RWPE1 (cell line): Measurements from ENCODE around the gene PDE1A.

Experiments
- CTCF ChIA-PET: fragments of 350-600 bp; sonication (Branson Sonifier 250); formaldehyde crosslinking; extraction: SDS; loops from one replicate; lab custom pipeline; 2021; lab: Yijun Ruan, JAX
- POLR2A ChIA-PET: fragments of 400-600 bp; formaldehyde crosslinking; extraction: SDS; loops from one replicate; lab custom pipeline; 2020; ENCODE audit warnings: antibody characterized with exemption; ENCODE audit not compliant: low non-redundant PET; lab: Yijun Ruan, JAX
- DNase-seq: peaks from one replicate; pipeline ENCODE4 v3.0.0; 2012; ENCODE audit warnings: low spot score
- H3K27ac ChIP-seq: fragments of 450-650 bp; 2 replicates; pipeline ENCODE4 v1.5.1; 2017
- TF ChIP-seq, protein P1 (sequence below): fragments of 450-650 bp; conservative IDR thresholded peaks from 2 replicates; pipeline ENCODE4 v1.5.1; 2017; ENCODE audit warnings: low read depth, mild to moderate bottlenecking

The PDE1A gene

DNA sequence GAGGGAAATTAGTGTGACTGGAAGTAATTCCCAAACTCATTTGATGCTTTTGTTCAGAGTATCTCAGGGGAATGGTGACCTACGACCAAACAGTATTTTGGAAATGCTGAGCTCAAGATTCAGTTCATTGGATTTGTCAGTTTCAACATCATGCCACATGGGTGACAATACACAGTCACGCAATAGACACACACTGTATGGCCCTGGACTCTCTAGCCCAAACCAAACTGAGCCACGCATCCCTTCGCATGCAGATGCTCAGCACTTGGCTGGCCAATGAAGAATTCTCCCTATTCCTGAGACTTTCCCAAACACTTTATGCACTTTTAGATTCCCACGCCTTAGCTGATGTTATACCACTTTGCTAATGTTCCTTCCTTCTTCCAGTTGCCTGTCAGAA, 10.0 kb downstream of the PDE1A start:
- no peak overlapping the region for H3K27ac ChIP-seq
- ChIA-PET CTCF (interaction anchor here (0.6 kb wide), 1 partner anchor 676 kb away, joined by 5 read pairs; no protein-coding TSS in a partner anchor), POLR2A (no interaction called here)
- TF ChIP-seq, protein P1, sequence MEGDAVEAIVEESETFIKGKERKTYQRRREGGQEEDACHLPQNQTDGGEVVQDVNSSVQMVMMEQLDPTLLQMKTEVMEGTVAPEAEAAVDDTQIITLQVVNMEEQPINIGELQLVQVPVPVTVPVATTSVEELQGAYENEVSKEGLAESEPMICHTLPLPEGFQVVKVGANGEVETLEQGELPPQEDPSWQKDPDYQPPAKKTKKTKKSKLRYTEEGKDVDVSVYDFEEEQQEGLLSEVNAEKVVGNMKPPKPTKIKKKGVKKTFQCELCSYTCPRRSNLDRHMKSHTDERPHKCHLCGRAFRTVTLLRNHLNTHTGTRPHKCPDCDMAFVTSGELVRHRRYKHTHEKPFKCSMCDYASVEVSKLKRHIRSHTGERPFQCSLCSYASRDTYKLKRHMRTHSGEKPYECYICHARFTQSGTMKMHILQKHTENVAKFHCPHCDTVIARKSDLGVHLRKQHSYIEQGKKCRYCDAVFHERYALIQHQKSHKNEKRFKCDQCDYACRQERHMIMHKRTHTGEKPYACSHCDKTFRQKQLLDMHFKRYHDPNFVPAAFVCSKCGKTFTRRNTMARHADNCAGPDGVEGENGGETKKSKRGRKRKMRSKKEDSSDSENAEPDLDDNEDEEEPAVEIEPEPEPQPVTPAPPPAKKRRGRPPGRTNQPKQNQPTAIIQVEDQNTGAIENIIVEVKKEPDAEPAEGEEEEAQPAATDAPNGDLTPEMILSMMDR = no peak
- no peak for DNase-seq

DNA sequence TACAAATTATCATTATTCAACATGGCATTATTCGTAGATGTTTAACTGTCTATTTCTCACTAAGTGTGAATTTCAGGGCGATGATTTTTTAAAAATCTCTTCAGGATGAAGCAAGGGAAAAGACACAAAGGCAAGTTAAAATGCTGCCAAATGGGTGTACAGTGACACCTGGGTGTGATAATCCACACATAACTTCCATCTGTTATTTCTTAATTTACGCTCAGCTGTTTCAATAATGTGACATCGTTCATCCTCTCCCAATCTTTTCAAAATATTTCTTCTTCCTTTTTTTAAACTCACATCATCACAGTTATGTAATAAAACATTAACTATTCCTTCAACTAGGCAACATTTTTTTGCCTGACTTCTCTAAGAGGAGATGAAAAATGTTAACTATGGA, 10.6 kb downstream of the PDE1A start:
- no peak for DNase-seq
- TF ChIP-seq, protein P1 = no peak
- POLR2A ChIA-PET = no interaction called here
- CTCF ChIA-PET = interaction anchor here (0.6 kb wide), 1 partner anchor 676 kb away, joined by 5 read pairs; no protein-coding TSS in a partner anchor
- H3K27ac ChIP-seq = no peak overlapping the region

DNA sequence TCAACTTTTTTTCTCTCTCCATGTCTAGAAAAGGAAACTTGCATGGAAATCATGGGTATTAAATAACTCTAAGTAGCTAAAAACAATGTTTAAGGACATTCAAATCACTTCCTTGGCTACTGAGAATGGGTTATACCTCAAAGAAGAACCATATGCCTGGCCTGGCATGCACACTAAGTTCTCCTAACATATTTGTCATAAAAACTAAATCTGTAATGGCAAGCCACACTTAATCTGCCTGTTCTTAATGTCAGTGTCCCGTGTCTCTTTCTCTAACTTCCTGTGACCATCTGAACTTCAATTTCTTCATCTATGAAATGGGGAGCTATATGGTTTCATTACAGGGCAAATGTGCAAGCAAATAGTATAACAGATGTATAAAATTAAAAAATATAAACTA, 11.1 kb downstream of the PDE1A start:
- H3K27ac ChIP-seq = no peak overlapping the region
- ChIA-PET POLR2A (no interaction called here), CTCF (no interaction called here)
- DNase-seq = no peak
- TF ChIP-seq, protein P1 = no peak

DNA sequence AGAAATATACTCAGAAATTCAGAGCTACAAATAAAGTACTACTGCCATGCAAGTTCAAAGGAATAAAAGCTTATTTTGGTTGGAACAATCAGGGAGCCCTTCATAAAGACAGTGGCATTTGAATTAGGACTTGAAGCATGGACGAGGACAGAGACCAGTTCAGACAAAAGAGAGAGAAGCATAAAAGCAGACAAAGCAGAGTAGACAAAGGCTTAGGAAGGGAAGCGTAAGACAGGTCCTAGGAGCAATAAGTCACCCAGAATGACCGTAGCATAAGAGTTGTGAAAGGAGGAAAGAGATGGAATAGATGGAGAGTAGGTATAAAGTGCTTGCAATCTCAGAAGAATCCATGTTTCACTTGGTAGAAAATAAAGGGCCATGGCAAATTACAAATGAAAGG, 14.0 kb downstream of the PDE1A start:
- DNase-seq = no peak
- H3K27ac ChIP-seq = no peak overlapping the region
- TF ChIP-seq, protein P1 = no peak
- CTCF ChIA-PET = no interaction called here
- POLR2A ChIA-PET = no interaction called here

DNA sequence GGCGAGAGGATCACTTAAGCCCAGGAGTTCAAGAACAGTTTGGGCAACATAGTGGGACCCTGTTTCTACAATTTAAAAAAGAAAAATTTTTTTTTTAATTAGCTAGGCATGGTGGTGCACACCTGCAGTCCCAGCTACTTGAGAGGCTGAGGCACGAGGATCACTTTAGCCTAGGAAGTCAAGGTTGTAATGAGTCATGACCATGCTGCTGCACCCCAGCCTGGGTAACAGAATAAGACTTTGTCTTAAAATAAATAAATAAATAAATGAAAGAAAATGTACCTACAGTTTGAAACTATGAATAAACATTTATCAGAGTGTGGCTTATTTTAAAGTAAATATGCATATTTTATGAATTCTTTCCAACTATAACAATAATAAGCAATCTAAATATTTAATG, 16.7 kb downstream of the PDE1A start:
- no peak for DNase-seq
- CTCF ChIA-PET = interaction anchor here (0.6 kb wide), 1 partner anchor 35 kb away, joined by 8 read pairs; no protein-coding TSS in a partner anchor
- H3K27ac ChIP-seq = no peak overlapping the region
- TF ChIP-seq, protein P1 = no peak
- POLR2A ChIA-PET = no interaction called here

DNA sequence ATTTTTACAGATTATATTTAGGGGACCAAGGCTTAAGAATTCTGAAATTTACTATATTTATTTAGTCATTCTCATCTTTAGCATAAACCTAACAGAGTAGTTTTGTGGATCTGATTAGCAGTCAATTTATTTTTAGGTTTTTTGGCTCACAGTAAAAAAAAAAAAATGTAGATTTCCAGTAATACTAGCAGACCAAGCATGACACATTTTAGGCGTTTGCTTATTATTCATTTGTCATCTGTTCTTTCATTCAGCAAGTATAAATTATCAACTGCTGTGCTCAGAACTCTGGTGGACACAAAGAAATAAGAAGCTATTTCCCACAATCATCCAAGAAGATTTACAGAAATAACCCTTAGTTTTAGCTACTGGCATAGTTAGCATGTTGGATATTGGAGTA, 20.6 kb downstream of the PDE1A start:
- TF ChIP-seq, protein P1 = no peak
- ChIA-PET POLR2A (no interaction called here), CTCF (no interaction called here)
- H3K27ac ChIP-seq = no peak overlapping the region
- DNase-seq = no peak
